KG1 (cell line): ENCODE measurements around the gene DIS3L2.
"Not testable (repeated sequence)": the region's sequence is repeated elsewhere in the genome, so short reads cannot be mapped to it uniquely, and the experiment has no call there.

Experiments used
- DNase-seq: peaks from one replicate; lab custom pipeline; 2025; lab: John Stamatoyannopoulos, UW

The DIS3L2 gene

GRCh38 chr2:232334885-232335205 is 373.3 kb downstream of the DIS3L2 start:
- not testable (repeated sequence) for DNase-seq

DNA sequence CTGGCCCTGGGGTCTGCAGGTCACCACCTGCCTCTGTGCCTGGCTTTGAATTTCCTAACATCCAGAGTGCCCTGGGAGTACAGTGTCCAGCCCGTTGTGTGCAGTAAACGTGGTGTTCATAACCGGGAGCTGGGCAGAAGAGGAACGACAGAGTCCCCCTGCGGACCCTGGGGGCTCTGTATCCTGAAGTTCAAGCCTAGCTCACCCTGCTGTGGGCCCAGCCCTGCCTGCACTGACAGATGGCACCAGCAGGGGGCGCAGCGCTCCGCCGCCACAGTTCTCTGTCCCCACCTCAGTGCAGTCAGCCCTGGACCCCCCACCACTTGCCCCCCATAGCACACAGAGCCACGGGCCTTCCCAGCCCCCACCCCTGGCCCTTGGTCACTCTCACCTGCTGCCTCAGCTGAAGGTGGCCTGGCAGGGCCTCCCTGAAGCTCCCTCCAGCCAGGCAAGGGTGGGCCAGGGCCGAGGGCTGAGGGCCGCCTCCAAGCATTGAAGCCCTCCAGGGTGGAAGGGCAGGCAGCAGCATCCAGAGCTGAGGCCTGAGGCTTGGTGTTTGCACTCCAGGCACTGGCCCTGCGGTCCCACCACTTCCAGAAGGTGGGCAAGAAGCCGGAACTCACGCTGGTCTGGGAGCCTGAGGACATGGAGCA is 373.8 kb downstream of the DIS3L2 start:
- DNase-seq: not testable (repeated sequence)

GRCh38 chr2:232335859-232336215 is 374.3 kb downstream of the DIS3L2 start:
- DNase-seq: no peak

GRCh38 chr2:232336241-232336736 is 374.8 kb downstream of the DIS3L2 start:
- DNase-seq: no peak

DNA sequence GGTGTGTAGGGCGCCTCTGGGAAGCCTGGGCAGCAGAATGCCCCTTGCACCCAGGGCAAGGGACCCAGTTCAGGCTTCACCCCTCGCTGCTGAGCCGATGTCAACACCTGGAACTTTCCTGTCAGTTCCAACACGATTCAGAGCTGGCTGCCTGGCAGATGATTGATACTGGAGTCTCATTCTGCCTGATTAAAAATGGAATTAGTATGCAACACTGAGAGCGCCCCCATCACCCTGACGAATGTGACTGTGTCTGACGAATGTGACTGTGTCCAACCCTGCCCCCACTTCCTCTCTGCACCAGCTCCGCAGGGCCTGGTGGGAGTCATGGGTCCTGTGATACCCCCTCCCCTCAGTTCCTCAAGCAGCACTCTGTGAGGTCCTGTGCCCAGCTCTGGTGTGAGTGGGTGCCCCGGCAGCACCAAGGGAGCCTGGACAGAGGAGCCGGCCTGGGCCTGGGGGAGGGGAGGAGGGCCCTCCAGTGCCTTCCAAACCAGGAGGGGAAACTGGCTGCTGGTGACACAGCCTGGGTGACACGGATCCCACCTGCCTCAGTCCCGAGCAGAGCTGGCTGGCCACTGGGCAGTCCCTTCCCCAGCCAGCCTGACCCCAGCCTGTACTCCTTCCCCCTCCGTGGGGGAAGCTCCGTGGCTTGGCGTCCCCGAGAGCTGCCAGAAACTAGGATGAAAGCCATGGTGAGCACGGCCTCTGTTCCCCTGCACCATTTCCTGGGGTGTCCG is 375.6 kb downstream of the DIS3L2 start:
- DNase-seq: no peak

- DNase-seq: not testable (repeated sequence)
Measured at GRCh38 chr2:232338094-232338758, 376.7 kb downstream of the DIS3L2 start.

DNA sequence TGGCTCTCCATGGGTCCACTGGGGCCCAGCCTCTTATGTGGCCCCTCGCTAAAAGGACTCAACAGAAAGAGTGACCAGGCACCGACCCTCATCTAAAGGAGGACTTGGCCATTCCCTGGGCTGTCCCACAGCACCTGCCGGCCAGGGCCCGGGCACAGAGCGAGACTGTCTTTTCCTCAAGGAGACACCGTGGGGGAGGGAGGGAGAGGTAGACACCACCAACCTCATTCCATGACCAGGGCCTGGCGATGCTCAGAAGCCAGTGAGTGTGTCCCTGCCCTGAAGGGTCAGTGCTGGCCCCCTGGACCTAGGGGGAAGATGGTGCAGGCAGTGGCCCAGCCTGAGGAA is 377.2 kb downstream of the DIS3L2 start:
- DNase-seq: no peak

- no peak for DNase-seq
Measured at GRCh38 chr2:232339121-232340081, 377.9 kb downstream of the DIS3L2 start.

DNA sequence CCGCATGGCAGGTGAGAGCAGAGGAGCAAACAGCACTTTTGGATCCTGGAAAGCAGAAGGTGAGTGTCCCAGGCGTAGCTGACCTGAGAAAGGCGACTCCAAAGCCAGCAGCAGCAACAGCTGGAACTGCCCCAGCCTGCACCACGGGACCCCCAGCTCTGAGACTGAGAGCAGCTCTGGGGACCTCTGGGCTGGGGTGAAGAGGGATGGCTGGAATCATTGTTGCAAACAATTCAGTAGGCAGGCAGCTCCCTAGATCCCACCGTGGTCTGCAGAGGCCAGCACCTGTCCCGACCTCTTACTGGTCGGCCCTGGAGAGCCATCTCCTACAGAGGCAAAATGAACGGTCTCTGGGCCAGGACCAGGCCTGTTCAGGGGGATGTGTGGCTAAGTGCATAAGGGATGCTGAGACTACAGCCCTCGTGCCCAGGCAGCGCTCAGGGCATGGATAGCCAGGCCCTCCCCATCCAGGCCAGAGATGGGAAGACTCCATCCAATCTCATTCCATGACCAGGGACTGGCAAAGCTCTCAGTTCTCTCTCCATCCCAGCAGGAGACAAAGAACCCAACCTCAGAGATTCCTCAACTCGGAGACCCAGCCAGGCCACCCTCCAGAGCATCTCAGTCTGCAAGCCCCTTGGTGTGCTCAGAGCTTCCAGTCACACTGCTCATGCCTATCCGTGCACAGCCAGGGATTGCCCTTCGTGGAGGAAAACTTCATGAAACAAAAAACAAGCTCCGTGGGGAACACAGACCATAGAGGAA is 378.8 kb downstream of the DIS3L2 start:
- DNase-seq: no peak

DNA sequence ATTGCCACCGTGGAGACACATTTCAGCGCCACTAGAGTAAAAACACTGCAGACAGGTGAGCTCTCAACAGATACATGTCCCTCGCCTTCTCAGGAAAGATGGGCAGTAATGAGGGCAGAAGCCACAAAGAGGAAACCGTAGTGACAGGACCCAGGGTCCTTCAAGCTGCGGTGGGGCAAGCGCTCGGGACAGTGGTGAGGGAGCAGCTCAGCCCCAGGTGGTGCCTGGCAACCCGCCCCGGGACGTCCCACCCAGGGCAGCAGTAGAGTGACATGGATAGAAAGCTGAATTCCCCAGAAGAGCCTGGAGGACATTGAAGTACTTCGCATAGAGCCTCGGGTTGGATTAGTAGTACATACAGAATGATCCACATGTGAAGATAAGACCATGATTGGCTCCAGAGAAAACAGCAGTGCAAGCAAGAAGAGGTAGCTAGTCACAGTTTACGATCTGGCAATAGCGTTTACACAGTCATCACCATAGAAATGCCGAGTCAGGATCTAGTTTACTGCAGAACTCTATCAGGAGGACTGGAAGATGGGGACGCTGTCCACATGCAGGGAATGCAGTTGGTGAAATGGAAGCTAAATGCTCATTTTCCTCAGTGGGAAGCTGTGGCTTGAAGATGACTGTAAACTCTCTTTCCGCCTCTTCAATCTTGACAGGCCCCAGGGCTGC is 379.7 kb downstream of the DIS3L2 start:
- no peak for DNase-seq

- no peak for DNase-seq
Measured at GRCh38 chr2:232341739-232342126, 380.2 kb downstream of the DIS3L2 start.

DNA sequence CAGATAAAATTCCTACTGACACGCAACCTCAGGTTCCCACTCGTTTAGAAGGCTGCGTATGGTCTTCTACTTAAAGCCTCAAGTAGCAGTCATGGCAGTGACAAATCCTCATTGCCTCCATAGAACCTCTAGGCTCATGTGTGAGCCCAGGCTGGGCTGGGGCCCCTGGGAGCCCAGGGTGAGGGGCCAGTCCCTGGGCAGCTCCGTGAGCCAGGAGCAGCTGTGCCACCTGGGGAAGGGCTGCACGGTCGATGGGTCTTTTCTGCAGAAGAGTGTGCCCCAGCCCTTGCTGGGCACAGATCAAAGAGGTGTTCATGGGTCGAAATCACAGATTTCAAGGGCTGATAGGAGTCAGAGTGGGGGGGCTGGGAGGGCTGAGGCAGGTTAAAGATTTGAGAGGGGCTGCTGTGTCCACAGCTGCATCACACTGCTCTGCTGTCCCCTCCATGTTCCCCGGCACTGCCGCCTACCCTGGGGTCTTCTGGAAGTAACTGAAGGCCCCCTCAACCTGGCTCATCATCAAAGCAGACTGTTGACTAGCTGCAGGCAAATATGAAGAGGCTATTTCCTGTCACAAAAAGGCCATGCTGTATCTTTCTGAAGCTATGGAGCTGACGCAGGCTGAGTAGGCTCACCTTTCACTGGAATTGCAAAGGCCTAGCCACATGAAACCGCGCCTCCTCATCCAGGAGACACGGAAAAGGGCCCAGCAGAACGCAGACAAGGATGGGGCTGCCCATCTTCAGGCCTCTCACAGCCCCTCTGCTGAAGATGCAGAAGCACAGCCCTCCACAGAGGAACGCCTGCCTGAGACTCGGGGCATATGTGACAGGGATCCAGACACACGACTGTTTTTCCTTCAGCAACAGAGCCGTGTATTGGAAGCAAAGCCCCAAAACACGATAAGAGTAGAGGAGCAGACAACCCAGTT is 381.4 kb downstream of the DIS3L2 start:
- no peak for DNase-seq

GRCh38 chr2:232343821-232344220 is 382.3 kb downstream of the DIS3L2 start:
- no peak for DNase-seq

DNA sequence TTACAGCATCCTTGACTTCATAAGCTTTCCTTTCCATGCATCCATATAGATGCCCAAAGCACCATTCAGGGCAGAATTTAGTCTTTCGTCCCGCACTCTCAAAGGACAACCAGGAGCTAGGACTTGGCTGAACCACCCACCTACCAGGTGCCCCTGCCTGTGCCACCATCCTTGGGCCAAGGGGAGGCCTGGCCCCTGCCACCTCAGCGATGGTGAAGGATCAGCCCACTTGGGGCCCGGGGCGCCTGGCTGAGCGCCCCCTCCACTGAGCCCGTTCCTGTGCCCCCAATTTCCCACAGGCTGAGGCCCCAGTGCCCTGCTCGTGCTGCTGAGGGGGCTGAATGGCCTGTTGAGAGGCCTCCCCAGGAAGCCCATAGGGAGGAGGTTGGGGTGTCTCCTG is 383.7 kb downstream of the DIS3L2 start:
- DNase-seq: no peak

GRCh38 chr2:232347369-232347768 is 385.9 kb downstream of the DIS3L2 start:
- no peak for DNase-seq

DNA sequence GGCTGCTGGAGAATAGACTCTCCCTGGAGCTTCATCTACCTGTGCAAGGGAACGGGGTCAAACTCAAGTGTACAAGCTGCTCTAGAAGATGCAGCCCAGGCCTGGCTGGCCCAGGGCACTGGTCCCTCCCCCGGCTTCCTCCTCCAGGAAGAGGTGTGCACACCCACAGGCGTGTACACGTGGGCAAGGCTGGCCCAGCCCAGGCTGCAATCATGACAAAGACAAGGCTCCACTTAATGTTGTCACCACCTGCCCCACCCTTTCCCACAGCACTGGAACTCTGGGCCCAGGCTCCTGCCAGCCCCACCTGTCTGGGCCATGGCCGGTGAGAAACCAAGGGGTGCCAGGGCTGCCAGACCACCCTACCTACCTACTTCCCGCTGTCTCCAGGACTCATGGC is 387.4 kb downstream of the DIS3L2 start:
- no peak for DNase-seq

DNA sequence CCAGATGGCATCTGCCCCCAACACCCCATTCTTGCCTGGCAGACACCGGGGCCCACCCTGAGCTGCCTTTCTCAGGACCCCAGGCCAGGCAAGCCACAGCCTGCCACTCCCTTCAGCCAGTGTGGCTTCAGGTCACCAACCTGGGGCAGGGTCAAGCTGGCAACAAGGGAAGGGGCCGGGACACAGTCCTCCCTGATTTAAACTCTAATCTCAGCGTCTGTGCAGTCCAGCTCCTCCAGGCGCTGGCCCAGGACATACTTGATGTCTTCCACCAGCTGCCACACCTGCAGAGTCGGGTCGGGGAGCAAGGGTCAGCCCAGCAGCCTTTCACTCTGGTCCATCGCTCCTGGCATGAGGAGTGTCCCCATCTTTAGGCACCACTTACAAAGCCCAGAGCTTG is 388.0 kb downstream of the DIS3L2 start:
- no peak for DNase-seq

DNA sequence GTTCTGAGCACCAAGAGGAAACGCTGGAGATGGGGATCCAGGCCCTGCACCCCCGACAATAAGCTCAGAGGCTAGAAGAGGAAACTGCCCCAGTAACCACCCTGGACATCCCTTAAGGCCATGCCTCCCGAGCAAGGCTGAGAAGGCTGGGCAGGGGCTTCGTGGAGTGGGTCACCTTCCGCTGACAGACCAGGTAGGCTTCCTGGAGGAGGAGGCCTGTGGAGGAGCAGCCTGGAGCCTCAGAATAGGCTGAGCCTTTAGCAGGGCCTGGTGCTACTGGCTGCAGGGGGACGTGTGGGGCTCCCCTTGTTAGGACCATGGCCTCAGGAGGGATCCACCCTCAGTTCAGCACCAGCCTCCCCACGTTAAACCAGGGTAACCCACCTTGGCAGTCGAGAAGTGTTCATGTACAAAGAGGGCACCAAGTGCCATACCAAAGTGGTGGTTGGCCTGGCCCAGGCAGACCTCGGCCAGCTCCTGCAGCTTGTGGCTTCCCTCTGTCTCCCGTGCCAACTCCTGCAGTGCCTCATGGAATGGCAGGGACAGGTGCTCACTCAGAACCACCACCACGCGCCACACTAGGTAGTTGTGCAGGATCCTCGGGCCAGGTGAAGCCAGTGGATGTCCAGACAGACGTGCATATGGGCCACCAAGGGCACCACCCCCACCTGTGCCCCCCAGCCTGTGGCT is 388.6 kb downstream of the DIS3L2 start:
- no peak for DNase-seq
